GM23248 (cell line): Measurements from ENCODE around the gene HSH2D.

Source experiments
- EZH2 ChIP-seq: fragments of 200-600 bp; sonication (generic); IDR thresholded peaks from 2 replicates; pipeline ENCODE4 v1.6.1; 2018; ENCODE audit warnings: antibody characterized with exemption, mild to moderate bottlenecking; ENCODE audit not compliant: insufficient read depth, poor library complexity, severe bottlenecking
- EZH2phosphoT487 ChIP-seq: fragments of 200-600 bp; sonication (generic); IDR thresholded peaks from 2 replicates; pipeline ENCODE4 v1.6.1; 2018; ENCODE audit warnings: antibody characterized with exemption, moderate library complexity, mild to moderate bottlenecking, low read depth; ENCODE audit not compliant: insufficient read depth

DNA sequence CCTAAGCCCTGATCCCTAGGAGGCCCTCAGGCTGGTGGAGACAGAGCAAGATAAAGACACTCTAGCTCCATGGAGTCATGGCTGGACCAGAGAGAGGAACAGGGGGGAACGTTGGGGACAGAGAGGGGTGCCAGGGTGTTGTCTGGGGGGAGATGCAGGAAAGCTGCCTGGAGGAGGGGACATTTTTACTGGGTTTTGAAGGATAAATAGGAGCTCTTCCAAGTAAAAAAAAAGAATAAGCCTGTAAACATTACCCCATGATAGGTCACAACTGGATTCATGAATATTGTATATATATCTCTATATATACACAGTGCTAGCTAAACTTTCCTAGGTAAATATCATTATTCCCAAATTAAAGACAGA, 714 bp downstream of the HSH2D start:
- TF ChIP-seq EZH2 (no peak), EZH2phosphoT487 (no peak)
